Spleen (tissue), 7 donors: ENCODE measurements around the gene CRACR2A.

Source experiments
- POLR2A ChIP-seq, 3 donors: fragments of 450-650 bp; IDR thresholded peaks; one replicate each; pipeline ENCODE4 v1.5.1; 2017; ENCODE audit warnings: antibody characterized with exemption in 3 of 3, mild to moderate bottlenecking in 1 of 3
- POLR2AphosphoS5 ChIP-seq, 3 donors: sonication (generic); formaldehyde crosslinking; IDR thresholded peaks; one replicate each; pipeline ENCODE4 v1.5.1; 2017; ENCODE audit warnings: antibody characterized with exemption in 3 of 3
- TF ChIP-seq, protein P1 (sequence below), 11 experiments: fragments of 200-600 bp in 7 of 11; fragments of 450-650 bp in 4 of 11; sonication (generic) in 4 of 11; IDR thresholded peaks in 8 of 11; conservative IDR thresholded peaks in 3 of 11; 1 replicate in 7 of 11; 2 replicates in 4 of 11; pipeline versions ENCODE4 v1.4.0 to v1.8.0; 2016 to 2021; ENCODE audit warnings: antibody characterized with exemption in 11 of 11, inconsistent platforms in 4 of 11, mild to moderate bottlenecking in 1 of 11
- donor health status: DM: no; HTN: no; CAD: no; lungs with moderate emphysema.
- donor health status: DM: no; HTN: no; CAD: no.
- donor health status: DM: no; HTN: no; CAD: no.

GRCh38 chr12:3606128-3606527, 146.8 kb downstream of the CRACR2A start:
- TF ChIP-seq, protein P1, sequence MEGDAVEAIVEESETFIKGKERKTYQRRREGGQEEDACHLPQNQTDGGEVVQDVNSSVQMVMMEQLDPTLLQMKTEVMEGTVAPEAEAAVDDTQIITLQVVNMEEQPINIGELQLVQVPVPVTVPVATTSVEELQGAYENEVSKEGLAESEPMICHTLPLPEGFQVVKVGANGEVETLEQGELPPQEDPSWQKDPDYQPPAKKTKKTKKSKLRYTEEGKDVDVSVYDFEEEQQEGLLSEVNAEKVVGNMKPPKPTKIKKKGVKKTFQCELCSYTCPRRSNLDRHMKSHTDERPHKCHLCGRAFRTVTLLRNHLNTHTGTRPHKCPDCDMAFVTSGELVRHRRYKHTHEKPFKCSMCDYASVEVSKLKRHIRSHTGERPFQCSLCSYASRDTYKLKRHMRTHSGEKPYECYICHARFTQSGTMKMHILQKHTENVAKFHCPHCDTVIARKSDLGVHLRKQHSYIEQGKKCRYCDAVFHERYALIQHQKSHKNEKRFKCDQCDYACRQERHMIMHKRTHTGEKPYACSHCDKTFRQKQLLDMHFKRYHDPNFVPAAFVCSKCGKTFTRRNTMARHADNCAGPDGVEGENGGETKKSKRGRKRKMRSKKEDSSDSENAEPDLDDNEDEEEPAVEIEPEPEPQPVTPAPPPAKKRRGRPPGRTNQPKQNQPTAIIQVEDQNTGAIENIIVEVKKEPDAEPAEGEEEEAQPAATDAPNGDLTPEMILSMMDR (IDR thresholded peaks at IDR 0.05 in 8 of 11, conservative IDR thresholded peaks at IDR 0.05 in 3 of 11), result no peak
- TF ChIP-seq POLR2A (IDR thresholded peaks at IDR 0.05), result no peak
- TF ChIP-seq POLR2AphosphoS5 (IDR thresholded peaks at IDR 0.05), result no peak
